Purkinje cell (primary cell): ENCODE results near the gene P2RY6. TPM values are rescaled to one million over a fixed set of nuclear protein-coding genes. Genes with fewer than 3 reads are reported as not detected.

Source experiments
- polyA plus RNA-seq: library from polyadenylated mRNA; unstranded; fragments of >200 nt; fragmentation: Nextera tagmentation; gene quantifications from 2 replicates; pipeline ENCODE4 v1.2.1, GENCODE V29; 2014

The P2RY6 gene, protein sequence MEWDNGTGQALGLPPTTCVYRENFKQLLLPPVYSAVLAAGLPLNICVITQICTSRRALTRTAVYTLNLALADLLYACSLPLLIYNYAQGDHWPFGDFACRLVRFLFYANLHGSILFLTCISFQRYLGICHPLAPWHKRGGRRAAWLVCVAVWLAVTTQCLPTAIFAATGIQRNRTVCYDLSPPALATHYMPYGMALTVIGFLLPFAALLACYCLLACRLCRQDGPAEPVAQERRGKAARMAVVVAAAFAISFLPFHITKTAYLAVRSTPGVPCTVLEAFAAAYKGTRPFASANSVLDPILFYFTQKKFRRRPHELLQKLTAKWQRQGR
- not detected in 2 replicates for polyA plus RNA-seq

DNA sequence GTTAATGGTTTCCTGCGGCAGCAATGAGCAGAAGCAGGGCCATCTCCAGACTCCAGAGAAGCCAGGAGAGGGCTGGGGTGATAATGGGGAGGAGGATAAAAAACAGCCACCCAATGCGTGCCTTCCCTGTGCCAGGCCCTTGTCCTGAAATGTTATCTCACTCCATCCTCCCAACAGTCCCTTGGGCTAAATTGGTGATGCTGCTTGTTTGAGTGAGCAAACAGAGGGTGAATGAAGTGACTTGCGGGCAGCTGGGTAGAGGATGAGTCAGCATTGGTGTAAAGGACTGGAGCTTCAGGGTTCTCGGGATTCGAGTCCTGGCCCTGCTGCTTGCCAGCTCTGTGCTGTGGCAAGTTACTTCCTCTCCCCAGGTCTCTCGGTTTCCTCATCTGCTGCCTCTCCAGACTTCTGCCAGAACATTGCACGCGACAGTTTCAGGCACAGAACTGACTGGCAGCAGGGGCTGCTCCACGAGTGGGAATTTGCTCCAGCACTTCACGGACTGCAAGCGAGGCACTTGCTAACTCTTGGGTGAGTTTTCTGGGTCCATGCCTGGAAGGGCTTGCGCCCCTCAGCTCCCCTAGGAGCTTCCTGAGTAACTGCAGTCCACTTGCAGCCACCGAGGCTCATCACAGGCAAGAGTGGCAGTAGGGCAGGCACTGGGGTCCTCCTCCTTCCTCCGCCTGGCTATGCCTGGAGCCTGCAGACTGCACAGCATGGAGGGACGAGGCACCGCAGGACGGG, at the start of gene P2RY6:
Gene P2RY6, plus strand, starts transcription at position 403 of the 744 bp plus-strand sequence. CDS start 24,181 bp downstream, outside the sequence.

DNA sequence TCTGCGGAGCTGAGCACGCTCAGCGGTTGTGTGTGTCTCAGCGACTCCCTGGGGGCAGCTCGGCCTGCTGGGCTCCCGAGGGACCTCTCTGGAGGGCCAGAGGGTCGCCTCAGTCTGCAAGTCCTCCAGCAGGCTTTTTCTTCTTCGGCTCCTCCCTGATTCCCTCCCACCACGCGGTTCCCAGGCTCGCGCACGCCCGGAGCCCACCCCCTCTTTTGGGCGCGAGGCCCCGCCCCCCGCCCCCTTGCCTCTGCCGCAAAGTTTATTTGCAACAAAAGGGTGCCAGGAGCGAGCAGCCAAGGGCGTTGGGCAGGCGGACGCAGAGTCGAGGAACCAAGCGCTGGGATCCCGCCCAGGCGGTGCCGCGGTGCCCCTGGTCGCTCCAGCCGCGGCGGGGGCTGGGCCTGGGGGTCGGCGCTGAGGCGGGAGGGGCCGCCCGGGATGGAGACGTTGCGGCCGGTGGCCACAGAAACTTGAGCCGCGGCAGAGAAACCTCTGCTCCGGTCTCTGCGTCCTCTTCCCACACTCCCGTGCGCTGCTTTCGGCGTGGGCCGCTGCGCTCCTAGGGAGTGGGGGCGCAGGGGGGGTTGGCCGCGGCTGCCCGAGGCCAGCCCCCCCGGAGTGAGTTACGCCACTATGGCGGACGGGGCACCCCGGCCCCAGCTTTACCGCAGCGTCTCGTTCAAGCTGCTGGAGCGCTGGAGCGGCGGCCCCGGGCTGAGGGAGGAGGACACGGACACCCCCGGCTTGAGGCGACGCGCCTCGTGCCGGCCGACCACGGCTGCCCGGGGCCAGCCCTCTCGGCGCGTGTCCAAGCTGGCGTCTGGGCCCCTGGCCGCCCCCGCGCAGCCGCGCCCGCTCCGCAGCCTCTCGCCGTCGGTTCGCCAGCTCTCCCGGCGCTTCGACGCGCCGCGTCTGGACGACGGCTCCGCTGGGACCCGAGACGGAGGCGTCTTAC, 36.1 kb downstream of the P2RY6 start, which contains the start of gene ARHGEF17:
Gene ARHGEF17, plus strand, starts transcription at position 274 of the 958 bp plus-strand sequence. Its CDS starts 363 bp downstream, at position 637.

Other genes starting within 250 kb of the P2RY6 start
- gene FCHSD2, start 130.0 kb upstream of the P2RY6 start, polyA plus RNA-seq: 3.4 and 3.6 TPM in 2 replicates
- gene P2RY2, start 54.1 kb upstream of the P2RY6 start, polyA plus RNA-seq: not detected in 2 replicates
- gene ARHGEF17, start 35.9 kb downstream of the P2RY6 start, polyA plus RNA-seq: 6.8 and 9.3 TPM in 2 replicates
- gene RELT, start 104.1 kb downstream of the P2RY6 start, polyA plus RNA-seq: 2.2 and 3.7 TPM in 2 replicates